OCI-LY7 (cell line): ENCODE measurements around the gene POLL. TPM values are rescaled to one million over a fixed set of nuclear protein-coding genes. Genes with fewer than 3 reads are reported as not detected.

Experiments used
- BruUV-seq: library from RNA; stranded (reverse); fragments of 400-500 nt; replicated peaks from 2 replicates; lab custom pipeline; 2021; lab: Mats Ljungman, UMichigan
- CTCF ChIA-PET: fragments of 300-600 bp; sonication (Branson Sonifier 250); formaldehyde crosslinking; loops from one replicate; lab custom pipeline; 2022; ENCODE audit warnings: antibody characterized with exemption; ENCODE audit not compliant: unreplicated experiment; lab: Charles Lee
- POLR2A ChIA-PET: fragments of 300-600 bp; sonication (Branson Sonifier 250); formaldehyde crosslinking; loops from one replicate; lab custom pipeline; 2022; ENCODE audit warnings: antibody characterized with exemption; lab: Charles Lee
- DNase-seq: peaks from one replicate; pipeline ENCODE4 v3.0.0-alpha.2; 2015; ENCODE audit warnings: low spot score
- H2AFZ ChIP-seq: fragments of 200-600 bp; sonication (generic), shearing (Covaris generic); 2 replicates; pipeline ENCODE4 v1.6.1; 2014; ENCODE audit warnings: mild to moderate bottlenecking, antibody characterized with exemption, low read length, moderate library complexity
- H3K27ac ChIP-seq: fragments of 200-600 bp; sonication (generic); 2 replicates; pipeline ENCODE4 v1.5.1; 2014; ENCODE audit warnings: mixed run types, low read depth, mild to moderate bottlenecking, moderate library complexity, low read length, inconsistent platforms; ENCODE audit not compliant: poor library complexity, severe bottlenecking
- H3K36me3 ChIP-seq: fragments of 200-600 bp; sonication (generic); 2 replicates; pipeline ENCODE4 v1.6.1; 2014; ENCODE audit warnings: mild to moderate bottlenecking, antibody characterized with exemption, low read length, moderate library complexity, mixed read lengths; ENCODE audit not compliant: insufficient read depth
- H3K4me1 ChIP-seq: fragments of 200-600 bp; sonication (generic); 2 replicates; pipeline ENCODE4 v1.5.1; 2014; ENCODE audit warnings: mild to moderate bottlenecking, low read length; ENCODE audit not compliant: insufficient read depth, poor library complexity, severe bottlenecking
- H3K4me2 ChIP-seq: fragments of 200-600 bp; sonication (generic); 2 replicates; pipeline ENCODE4 v1.6.1; 2014; ENCODE audit warnings: mild to moderate bottlenecking, low read length
- H3K4me3 ChIP-seq: fragments of 200-600 bp; sonication (generic); 2 replicates; pipeline ENCODE4 v1.5.1; 2014; ENCODE audit warnings: mild to moderate bottlenecking, low read depth, low read length; ENCODE audit not compliant: poor library complexity, severe bottlenecking
- H3K79me2 ChIP-seq: fragments of 200-600 bp; sonication (generic); 2 replicates; pipeline ENCODE4 v1.6.1; 2016; ENCODE audit warnings: low read depth, mild to moderate bottlenecking, low read length, moderate library complexity, mixed read lengths; ENCODE audit not compliant: insufficient read depth
- H3K9me2 ChIP-seq: fragments of 200-600 bp; sonication (generic); 2 replicates; pipeline ENCODE4 v1.6.1; 2016; ENCODE audit warnings: mild to moderate bottlenecking, low read length, mixed read lengths; ENCODE audit not compliant: insufficient read depth
- H3K9me3 ChIP-seq: fragments of 200-600 bp; sonication (generic); 2 replicates; pipeline ENCODE4 v1.6.1; 2014; ENCODE audit warnings: mild to moderate bottlenecking, mixed run types, low read length, mixed read lengths
- H4K20me1 ChIP-seq: fragments of 200-600 bp; sonication (generic); 2 replicates; pipeline ENCODE4 v1.6.1; 2014; ENCODE audit warnings: mild to moderate bottlenecking, antibody characterized with exemption, low read length, moderate library complexity, mixed read lengths; ENCODE audit not compliant: insufficient read depth
- EZH2phosphoT487 ChIP-seq: fragments of 200-600 bp; sonication (generic); IDR thresholded peaks from 2 replicates; pipeline ENCODE4 v1.6.1; 2018; ENCODE audit warnings: low read depth, borderline replicate concordance, mild to moderate bottlenecking, mixed run types, antibody characterized with exemption, low read length, moderate library complexity, mixed read lengths
- intact Hi-C: fragments of 100-400 bp; cut with micrococcal nuclease; formaldehyde crosslinking; loops from one replicate; pipeline ENCODE4 v1.10.0; 2022; ENCODE audit not compliant: unreplicated experiment
- total RNA-seq, 2 experiments: library from RNA; depleted of rRNA in 1 of 2; stranded (reverse); fragments of >200 nt in 1 of 2; shearing (Covaris generic) in 1 of 2; gene quantifications; 2 replicates each; pipeline ENCODE4 v1.2.3, GENCODE V29; 2014 to 2022
- TF ChIP-seq, protein P1 (sequence below): fragments of 200-600 bp; sonication (generic); conservative IDR thresholded peaks from 2 replicates; pipeline ENCODE4 v1.5.1; 2014; ENCODE audit warnings: mild to moderate bottlenecking, antibody characterized with exemption, low read length, moderate library complexity, mixed read lengths

Gene POLL
- total RNA-seq, 2 experiments from 2014 or later: 22.0 to 34.0 TPM

GRCh38 chr10:101601541-101601940, 13.5 kb upstream of the POLL start:
- intact Hi-C loops: no loop called here
- Histone ChIP-seq H4K20me1 (no peaks in the 10 kb centered on the region), H3K9me2 (no peaks in the 10 kb centered on the region), H2AFZ (no peak overlapping the region), H3K4me2 (no peak overlapping the region), H3K79me2 (no peaks in the 10 kb centered on the region), H3K4me1 (no peaks in the 10 kb centered on the region), H3K27ac (no peak overlapping the region), H3K9me3 (no peaks in the 10 kb centered on the region), H3K36me3 (peaks cover under 1% of the 10 kb centered on the region; the same call in 1 of the 2 replicates), H3K4me3 (no peak overlapping the region)
- TF ChIP-seq, protein P1, sequence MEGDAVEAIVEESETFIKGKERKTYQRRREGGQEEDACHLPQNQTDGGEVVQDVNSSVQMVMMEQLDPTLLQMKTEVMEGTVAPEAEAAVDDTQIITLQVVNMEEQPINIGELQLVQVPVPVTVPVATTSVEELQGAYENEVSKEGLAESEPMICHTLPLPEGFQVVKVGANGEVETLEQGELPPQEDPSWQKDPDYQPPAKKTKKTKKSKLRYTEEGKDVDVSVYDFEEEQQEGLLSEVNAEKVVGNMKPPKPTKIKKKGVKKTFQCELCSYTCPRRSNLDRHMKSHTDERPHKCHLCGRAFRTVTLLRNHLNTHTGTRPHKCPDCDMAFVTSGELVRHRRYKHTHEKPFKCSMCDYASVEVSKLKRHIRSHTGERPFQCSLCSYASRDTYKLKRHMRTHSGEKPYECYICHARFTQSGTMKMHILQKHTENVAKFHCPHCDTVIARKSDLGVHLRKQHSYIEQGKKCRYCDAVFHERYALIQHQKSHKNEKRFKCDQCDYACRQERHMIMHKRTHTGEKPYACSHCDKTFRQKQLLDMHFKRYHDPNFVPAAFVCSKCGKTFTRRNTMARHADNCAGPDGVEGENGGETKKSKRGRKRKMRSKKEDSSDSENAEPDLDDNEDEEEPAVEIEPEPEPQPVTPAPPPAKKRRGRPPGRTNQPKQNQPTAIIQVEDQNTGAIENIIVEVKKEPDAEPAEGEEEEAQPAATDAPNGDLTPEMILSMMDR: no peak
- TF ChIP-seq EZH2phosphoT487: no peak
- ChIA-PET POLR2A (no interaction called here), CTCF (interaction anchor here (1.5 to 1.7 kb wide), 3 partner anchors 167 to 180 kb away, joined by 3 to 20 read pairs (median 7); no protein-coding TSS in a partner anchor)
- no peak for DNase-seq
- BruUV-seq: no TSS peak

DNA sequence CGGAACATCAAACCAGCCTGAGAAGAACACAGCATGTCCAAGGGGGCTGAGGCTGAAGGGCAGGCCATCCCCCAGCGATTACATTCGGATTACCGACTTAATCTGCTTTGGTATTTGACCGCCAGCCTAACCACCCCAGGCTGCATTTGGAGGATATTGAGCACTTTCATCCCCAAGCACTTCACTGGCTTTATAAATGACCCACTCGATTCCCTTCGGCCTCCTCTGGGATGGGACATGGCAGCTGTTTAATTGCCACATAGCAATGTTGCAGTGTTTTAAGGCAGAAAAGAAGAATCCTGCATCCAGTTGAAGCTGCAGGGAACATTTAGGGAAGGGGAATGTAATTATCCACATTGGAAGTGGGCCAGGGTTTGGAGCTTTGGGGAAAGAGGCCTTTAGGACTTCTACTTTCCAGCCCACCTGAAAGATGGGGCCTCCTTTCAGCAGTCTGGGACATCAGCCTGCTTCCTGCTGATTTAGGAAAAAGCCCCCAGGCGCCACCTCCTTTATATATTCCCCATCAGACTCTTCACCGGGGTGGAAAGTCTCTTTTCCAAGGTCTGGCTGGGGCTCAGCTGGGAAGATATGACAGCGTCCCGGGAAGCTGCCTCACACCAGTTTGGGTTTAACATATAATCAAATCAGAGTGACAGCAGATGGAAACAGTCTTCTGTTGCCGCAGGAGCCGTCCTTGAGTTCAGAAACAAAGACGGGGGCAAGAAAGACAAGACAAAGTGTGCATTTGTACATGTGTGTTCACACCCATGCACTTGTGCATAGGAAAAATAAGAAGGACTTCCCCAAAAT, 9.2 kb upstream of the POLL start:
- H3K27ac ChIP-seq: no peak overlapping the region
- no peak overlapping the region for H3K4me2 ChIP-seq
- DNase-seq: no peak
- no peaks in the 10 kb centered on the region for H4K20me1 ChIP-seq
- H3K79me2 ChIP-seq: no peaks in the 10 kb centered on the region
- no peaks in the 10 kb centered on the region for H3K9me3 ChIP-seq
- H3K4me3 ChIP-seq: no peak overlapping the region
- POLR2A ChIA-PET: interaction anchor here (0.6 to 1.3 kb wide), 3 partner anchors 9 to 95 kb away, joined by 3 to 4 read pairs (median 3); partner anchors contain the start of genes DPCD and POLL
- H3K9me2 ChIP-seq: no peaks in the 10 kb centered on the region
- intact Hi-C loops: no loop called here
- H2AFZ ChIP-seq: no peak overlapping the region
- peaks cover 5% of the 10 kb centered on the region for H3K4me1 ChIP-seq
- TF ChIP-seq, protein P1: no peak
- no peak for TF ChIP-seq EZH2phosphoT487
- BruUV-seq: no TSS peak
- CTCF ChIA-PET: no interaction called here
- H3K36me3 ChIP-seq: no peaks in the 10 kb centered on the region
